ENCODE data around the gene KSR2.

DNA sequence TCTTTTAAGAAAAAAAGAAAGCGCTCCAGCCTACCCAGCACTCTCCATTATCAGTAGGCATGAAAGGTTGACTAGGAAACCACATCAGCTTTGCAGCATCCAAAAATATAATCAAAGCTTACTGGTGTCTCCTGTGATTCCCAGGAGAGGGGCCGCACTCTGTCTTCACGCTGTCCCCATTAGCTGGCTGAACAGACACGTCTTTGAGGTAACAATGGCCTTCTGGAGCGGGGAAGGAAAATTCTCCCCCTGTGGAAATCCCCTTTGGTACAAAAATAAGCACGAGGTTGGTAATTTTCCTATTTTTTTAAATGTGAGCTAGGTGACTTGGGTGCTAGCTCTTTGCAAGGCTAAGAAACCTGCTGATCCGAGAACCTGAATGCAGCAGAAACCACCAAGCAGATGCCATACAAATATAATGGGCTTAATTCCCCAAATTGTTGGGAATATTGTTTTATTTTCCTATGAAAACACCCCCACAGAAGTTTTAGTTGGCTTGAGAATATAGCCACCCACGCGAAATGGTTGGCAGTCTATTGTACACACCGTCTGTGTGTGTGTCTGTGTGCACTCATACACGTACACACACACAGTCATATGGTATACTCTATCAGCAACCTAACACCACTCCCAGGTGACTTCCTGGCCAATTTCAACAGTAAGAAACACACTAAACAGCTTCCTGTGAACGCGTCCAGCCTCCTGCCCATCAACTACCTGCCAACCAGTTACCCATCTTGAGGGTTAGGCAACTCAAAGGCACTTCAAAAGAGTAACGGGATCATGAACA lies 71.2 kb downstream of the KSR2 start:
- TF ChIP-seq, protein P1, sequence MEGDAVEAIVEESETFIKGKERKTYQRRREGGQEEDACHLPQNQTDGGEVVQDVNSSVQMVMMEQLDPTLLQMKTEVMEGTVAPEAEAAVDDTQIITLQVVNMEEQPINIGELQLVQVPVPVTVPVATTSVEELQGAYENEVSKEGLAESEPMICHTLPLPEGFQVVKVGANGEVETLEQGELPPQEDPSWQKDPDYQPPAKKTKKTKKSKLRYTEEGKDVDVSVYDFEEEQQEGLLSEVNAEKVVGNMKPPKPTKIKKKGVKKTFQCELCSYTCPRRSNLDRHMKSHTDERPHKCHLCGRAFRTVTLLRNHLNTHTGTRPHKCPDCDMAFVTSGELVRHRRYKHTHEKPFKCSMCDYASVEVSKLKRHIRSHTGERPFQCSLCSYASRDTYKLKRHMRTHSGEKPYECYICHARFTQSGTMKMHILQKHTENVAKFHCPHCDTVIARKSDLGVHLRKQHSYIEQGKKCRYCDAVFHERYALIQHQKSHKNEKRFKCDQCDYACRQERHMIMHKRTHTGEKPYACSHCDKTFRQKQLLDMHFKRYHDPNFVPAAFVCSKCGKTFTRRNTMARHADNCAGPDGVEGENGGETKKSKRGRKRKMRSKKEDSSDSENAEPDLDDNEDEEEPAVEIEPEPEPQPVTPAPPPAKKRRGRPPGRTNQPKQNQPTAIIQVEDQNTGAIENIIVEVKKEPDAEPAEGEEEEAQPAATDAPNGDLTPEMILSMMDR (IDR thresholded peaks at IDR 0.05 in 4 of 5, conservative IDR thresholded peaks at IDR 0.05 in 1 of 5) = no peak
- TF ChIP-seq POLR2A (IDR thresholded peaks at IDR 0.05) = no peak

Data from gastrocnemius medialis (tissue), 4 donors.